Measurements from ENCODE around the gene KCNRG. TPM values are rescaled to one million over a fixed set of nuclear protein-coding genes. Genes with fewer than 3 reads are reported as not detected.
A peak's percentile ranks its signal among the peaks of the same experiment; 100 is the strongest.

KCNRG gene
- total and polyA plus RNA-seq, 2 experiments from 2014 or later = 0.60 TPM; not detected in 1

DNA sequence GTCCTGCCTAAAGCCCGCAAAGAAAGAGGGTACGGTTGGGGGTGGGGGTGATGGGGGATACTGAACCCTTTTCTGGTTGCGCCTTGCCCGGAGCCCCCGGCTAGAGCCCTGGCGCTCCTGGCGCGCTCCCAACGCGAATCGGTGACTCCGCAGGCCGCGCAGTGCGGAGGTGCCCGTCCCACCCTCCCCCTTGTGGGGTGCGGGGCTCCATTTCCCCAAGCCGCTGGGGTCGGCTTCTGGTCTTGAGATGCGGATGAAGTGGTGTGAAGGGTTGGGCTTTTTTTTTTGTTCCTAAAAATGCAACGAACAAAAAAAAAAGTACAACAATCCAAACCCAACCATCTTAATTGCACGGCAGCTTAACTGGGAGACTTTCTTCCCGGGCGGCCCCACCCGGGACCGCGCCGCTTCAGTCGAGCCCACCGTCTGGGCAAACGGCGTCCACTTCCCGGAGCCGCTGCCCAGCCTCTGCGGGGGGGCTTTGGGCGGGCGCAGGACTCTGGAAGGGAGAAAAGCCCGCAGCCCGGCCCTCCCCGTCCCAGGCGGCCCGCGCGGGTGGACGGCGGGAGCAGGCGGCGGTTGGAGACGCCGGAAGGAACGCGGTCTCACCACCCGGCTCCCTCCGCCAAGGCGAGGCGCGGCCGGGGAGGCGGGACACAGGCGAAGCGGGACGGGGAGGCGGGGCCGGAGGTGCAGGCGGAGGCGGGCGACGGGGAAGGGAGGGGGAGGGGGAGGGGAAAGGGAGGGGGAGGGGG lies 18.9 kb upstream of the KCNRG start:
- H3K4me1 Mint-ChIP-seq = peaks cover 30% of the 10 kb centered on the region
- Histone ChIP-seq H4K20me1 (replicated peaks; ENCODE audit: insufficient read depth) (no peaks in the 10 kb centered on the region), H3K9me2 (ENCODE audit: insufficient read depth) (no peaks in the 10 kb centered on the region), H3K4me1 (ENCODE audit: insufficient read depth) (peaks cover 14% of the 10 kb centered on the region), H3K4me3 (peak overlapping the region; percentile 80), H3K27ac (ENCODE audit: low read depth) (peak overlapping the region; percentile 81; the same call in 1 of the 2 replicates), H3K27me3 (ENCODE audit: insufficient read depth) (peaks cover 18% of the 10 kb centered on the region), H3F3A (replicated peaks; ENCODE audit: low read depth) (no peaks in the 10 kb centered on the region), H3K36me3 (ENCODE audit: insufficient read depth) (no peaks in the 10 kb centered on the region), H3K4me2 (peak overlapping the region; percentile 80), H2AFZ (peak overlapping the region; percentile 52; the same call in 1 of the 2 replicates), H3K79me2 (replicated peaks; ENCODE audit: insufficient read depth) (peaks cover 19% of the 10 kb centered on the region)
- ATAC-seq (peak; percentile 63), DNase-seq (ENCODE audit: low spot score) (peak; percentile 96)
- H3K27me3 Mint-ChIP-seq (ENCODE audit: insufficient read depth, low read depth, poor library complexity) = peaks cover 4% of the 10 kb centered on the region
- H3K36me3 Mint-ChIP-seq (ENCODE audit: low read depth) = peaks cover 37% of the 10 kb centered on the region
- TF ChIP-seq POLR2AphosphoS5 (IDR thresholded peaks at IDR 0.05; ENCODE audit: low read depth) (peak; percentile 69), CREB1 (CRISPR knock-in tag; IDR thresholded peaks at IDR 0.05; ENCODE audit: low read depth) (no peak)
- no peak overlapping the region for H3K27ac Mint-ChIP-seq
- peak overlapping the region; percentile 70 for H3K4me3 Mint-ChIP-seq
- H3K9me3 Mint-ChIP-seq = no peaks in the 10 kb centered on the region; the same call in 2 of the 3 replicates

DNA sequence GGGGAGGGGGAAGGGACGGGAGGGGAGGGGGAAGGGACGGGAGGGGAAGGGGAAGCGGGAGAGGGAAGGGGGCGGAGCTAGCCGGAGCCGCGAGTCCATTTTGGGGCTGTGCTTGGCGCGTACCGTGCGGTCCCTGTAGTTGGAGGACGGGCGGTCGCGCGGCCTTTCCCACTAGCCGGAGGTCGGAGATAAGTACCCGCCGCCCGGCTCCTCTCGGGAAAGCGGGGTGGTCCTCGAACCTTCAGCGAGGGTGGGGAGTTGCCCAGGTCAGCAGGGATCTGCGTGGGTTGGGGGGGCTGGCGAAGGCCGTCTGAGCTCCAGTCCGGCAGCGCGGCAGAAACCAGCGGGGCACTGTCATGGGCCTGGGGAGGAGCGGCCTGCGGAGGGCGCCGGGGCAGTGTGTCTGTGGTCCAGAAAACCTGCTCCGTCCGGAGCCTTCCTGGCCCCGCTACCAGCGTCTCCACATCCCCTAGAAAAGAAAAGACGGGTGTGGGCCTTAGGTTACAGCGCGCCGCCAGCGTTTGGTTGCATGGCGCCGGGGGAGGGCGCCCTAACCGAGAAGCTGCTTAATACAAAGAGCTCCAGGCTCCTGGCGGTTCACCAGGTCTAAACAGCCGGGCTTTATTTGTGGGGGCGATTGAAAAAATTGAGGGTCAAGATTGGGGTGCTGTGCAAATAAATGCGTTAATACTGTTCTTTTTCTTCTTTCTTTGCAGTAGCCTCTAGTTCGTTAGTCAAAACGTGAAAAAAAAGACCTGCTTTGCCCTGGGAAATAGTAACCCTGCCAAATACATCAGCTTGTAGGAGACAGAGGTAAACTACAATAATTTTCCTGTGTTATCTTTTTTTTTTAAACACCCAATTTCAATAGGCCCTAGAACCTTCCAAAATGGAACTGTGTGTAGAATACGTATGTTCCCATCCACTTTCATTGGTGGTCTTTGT lies 18.0 kb upstream of the KCNRG start, which contains the start of gene TRIM13:
Gene TRIM13 (plus strand): TSS at position 92 of the 945 bp plus-strand sequence. CDS start 14,899 bp downstream, outside the sequence.
- Histone ChIP-seq H3K27me3 (ENCODE audit: insufficient read depth) (peaks cover 18% of the 10 kb centered on the region), H3K4me1 (ENCODE audit: insufficient read depth) (peaks cover 14% of the 10 kb centered on the region), H3K4me2 (peak within 1 kb of the TSS; percentile 80), H3K36me3 (ENCODE audit: insufficient read depth) (no peaks in the 10 kb centered on the region), H3K79me2 (replicated peaks; ENCODE audit: insufficient read depth) (peaks cover 26% of the 10 kb centered on the region), H3F3A (replicated peaks; ENCODE audit: low read depth) (no peaks in the 10 kb centered on the region), H3K4me3 (peak within 1 kb of the TSS; percentile 81), H3K27ac (ENCODE audit: low read depth) (peak within 1 kb of the TSS; percentile 95), H4K20me1 (replicated peaks; ENCODE audit: insufficient read depth) (no peaks in the 10 kb centered on the region), H2AFZ (peak within 1 kb of the TSS; percentile 60), H3K9me2 (ENCODE audit: insufficient read depth) (no peaks in the 10 kb centered on the region)
- peaks cover 4% of the 10 kb centered on the region for H3K27me3 Mint-ChIP-seq (ENCODE audit: insufficient read depth, low read depth, poor library complexity)
- TF ChIP-seq, protein P1, sequence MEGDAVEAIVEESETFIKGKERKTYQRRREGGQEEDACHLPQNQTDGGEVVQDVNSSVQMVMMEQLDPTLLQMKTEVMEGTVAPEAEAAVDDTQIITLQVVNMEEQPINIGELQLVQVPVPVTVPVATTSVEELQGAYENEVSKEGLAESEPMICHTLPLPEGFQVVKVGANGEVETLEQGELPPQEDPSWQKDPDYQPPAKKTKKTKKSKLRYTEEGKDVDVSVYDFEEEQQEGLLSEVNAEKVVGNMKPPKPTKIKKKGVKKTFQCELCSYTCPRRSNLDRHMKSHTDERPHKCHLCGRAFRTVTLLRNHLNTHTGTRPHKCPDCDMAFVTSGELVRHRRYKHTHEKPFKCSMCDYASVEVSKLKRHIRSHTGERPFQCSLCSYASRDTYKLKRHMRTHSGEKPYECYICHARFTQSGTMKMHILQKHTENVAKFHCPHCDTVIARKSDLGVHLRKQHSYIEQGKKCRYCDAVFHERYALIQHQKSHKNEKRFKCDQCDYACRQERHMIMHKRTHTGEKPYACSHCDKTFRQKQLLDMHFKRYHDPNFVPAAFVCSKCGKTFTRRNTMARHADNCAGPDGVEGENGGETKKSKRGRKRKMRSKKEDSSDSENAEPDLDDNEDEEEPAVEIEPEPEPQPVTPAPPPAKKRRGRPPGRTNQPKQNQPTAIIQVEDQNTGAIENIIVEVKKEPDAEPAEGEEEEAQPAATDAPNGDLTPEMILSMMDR (conservative IDR thresholded peaks at IDR 0.05; ENCODE audit: low read depth in 2 of 2) = peak; percentile 73 to 78
- no peak for TF ChIP-seq NANOG (IDR thresholded peaks at IDR 0.05; ENCODE audit: borderline replicate concordance)
- TF ChIP-seq POLR2AphosphoS5 (IDR thresholded peaks at IDR 0.05; ENCODE audit: low read depth) = peak; percentile 51
- TF ChIP-seq, protein P2, sequence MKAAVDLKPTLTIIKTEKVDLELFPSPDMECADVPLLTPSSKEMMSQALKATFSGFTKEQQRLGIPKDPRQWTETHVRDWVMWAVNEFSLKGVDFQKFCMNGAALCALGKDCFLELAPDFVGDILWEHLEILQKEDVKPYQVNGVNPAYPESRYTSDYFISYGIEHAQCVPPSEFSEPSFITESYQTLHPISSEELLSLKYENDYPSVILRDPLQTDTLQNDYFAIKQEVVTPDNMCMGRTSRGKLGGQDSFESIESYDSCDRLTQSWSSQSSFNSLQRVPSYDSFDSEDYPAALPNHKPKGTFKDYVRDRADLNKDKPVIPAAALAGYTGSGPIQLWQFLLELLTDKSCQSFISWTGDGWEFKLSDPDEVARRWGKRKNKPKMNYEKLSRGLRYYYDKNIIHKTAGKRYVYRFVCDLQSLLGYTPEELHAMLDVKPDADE (IDR thresholded peaks at IDR 0.05) = no peak
- no peak for TF ChIP-seq EZH2phosphoT487 (IDR thresholded peaks at IDR 0.05; ENCODE audit: unreplicated experiment)
- ATAC-seq (peak; percentile 69), DNase-seq (ENCODE audit: low spot score) (peak; percentile 92)
- H3K4me3 Mint-ChIP-seq = peak within 1 kb of the TSS; percentile 94
- no peaks in the 10 kb centered on the region; the same call in 2 of the 3 replicates for H3K9me3 Mint-ChIP-seq
- H3K36me3 Mint-ChIP-seq (ENCODE audit: low read depth) = peaks cover 44% of the 10 kb centered on the region
- peaks cover 30% of the 10 kb centered on the region for H3K4me1 Mint-ChIP-seq
- peak within 1 kb of the TSS; percentile 98 for H3K27ac Mint-ChIP-seq
